Naive thymus-derived CD4-positive, alpha-beta T cell (primary cell): ENCODE measurements around the gene HERC3. TPM values are rescaled to one million over a fixed set of nuclear protein-coding genes. Genes with fewer than 3 reads are reported as not detected.

Source experiments
- ATAC-seq: fragments of 150-1000 bp; cut with Tn5 transposase; 2 replicates; pipeline ENCODE4 v1.10.0; 2021; ENCODE audit warnings: mild to moderate bottlenecking, moderate library complexity
- CTCF ChIA-PET: fragments of 350-600 bp; sonication (Branson Sonifier 250); formaldehyde crosslinking; loops from one replicate; lab custom pipeline; 2021; ENCODE audit warnings: antibody characterized with exemption; lab: Charles Lee
- POLR2A ChIA-PET: fragments of 350-600 bp; sonication (Branson Sonifier 250); formaldehyde crosslinking; loops from one replicate; lab custom pipeline; 2021; ENCODE audit warnings: antibody characterized with exemption, inconsistent platforms; lab: Charles Lee
- DNase-seq, 9 donors: peaks; one replicate each; pipeline versions ENCODE4 v3.0.0 to v3.0.0-alpha.2; 2020 to 2022; ENCODE audit warnings: mixed read lengths in 1 of 9
- H3K27ac ChIP-seq: one replicate; pipeline ENCODE4 v1.7.0; 2013; ENCODE audit warnings: mild to moderate bottlenecking, low read depth, low read length, moderate library complexity
- H3K27me3 ChIP-seq, 2 donors: one replicate each; pipeline ENCODE4 v1.7.0; 2013; ENCODE audit warnings: low read length in 2 of 2, mild to moderate bottlenecking in 2 of 2, moderate library complexity in 2 of 2; ENCODE audit not compliant: control insufficient read depth in 2 of 2, insufficient read depth in 2 of 2
- H3K36me3 ChIP-seq, 3 experiments: 1 replicate in 2 of 3; 2 replicates in 1 of 3; pipeline ENCODE4 v1.7.0; 2013; ENCODE audit warnings: low read length in 3 of 3, mild to moderate bottlenecking in 3 of 3, moderate library complexity in 1 of 3; ENCODE audit not compliant: insufficient read depth in 3 of 3, control insufficient read depth in 2 of 3
- H3K4me1 ChIP-seq, 2 donors: one replicate each; pipeline ENCODE4 v1.7.0; 2013; ENCODE audit warnings: low read length in 2 of 2, mild to moderate bottlenecking in 2 of 2, moderate library complexity in 1 of 2; ENCODE audit not compliant: control insufficient read depth in 2 of 2, insufficient read depth in 2 of 2
- H3K4me3 ChIP-seq: 2 replicates; pipeline ENCODE4 v1.7.0; 2013; ENCODE audit warnings: mild to moderate bottlenecking, low read length
- H3K9me3 ChIP-seq, 3 experiments: 1 replicate in 2 of 3; 2 replicates in 1 of 3; pipeline ENCODE4 v1.7.0; 2013; ENCODE audit warnings: low read length in 3 of 3; ENCODE audit not compliant: control insufficient read depth in 2 of 3
- H3K27ac Mint-ChIP-seq, 9 donors: one replicate each; pipeline ENCODE4 v1.8.0; 2020 to 2022; ENCODE audit warnings: mixed read lengths in 9 of 9, mild to moderate bottlenecking in 8 of 9, moderate library complexity in 5 of 9, inconsistent platforms in 2 of 9
- H3K27me3 Mint-ChIP-seq, 5 donors: one replicate each; pipeline ENCODE4 v1.8.0; 2021 to 2022; ENCODE audit warnings: mixed read lengths in 5 of 5, mild to moderate bottlenecking in 1 of 5
- H3K36me3 Mint-ChIP-seq, 5 donors: one replicate each; pipeline ENCODE4 v1.8.0; 2020 to 2022; ENCODE audit warnings: mixed read lengths in 5 of 5, mild to moderate bottlenecking in 3 of 5, inconsistent platforms in 1 of 5
- H3K4me1 Mint-ChIP-seq, 7 donors: one replicate each; pipeline ENCODE4 v1.8.0; 2020 to 2022; ENCODE audit warnings: mixed read lengths in 7 of 7, mild to moderate bottlenecking in 3 of 7, inconsistent platforms in 1 of 7
- H3K4me3 Mint-ChIP-seq, 10 donors: one replicate each; pipeline ENCODE4 v1.8.0; 2020 to 2022; ENCODE audit warnings: mild to moderate bottlenecking in 10 of 10, mixed read lengths in 10 of 10, moderate library complexity in 6 of 10, inconsistent platforms in 2 of 10
- H3K9me3 Mint-ChIP-seq, 11 donors: one replicate each; pipeline ENCODE4 v1.8.0; 2020 to 2022; ENCODE audit warnings: mixed read lengths in 11 of 11, mild to moderate bottlenecking in 4 of 11, inconsistent platforms in 1 of 11, moderate library complexity in 1 of 11
- intact Hi-C, 2 donors: fragments of 100-400 bp; cut with micrococcal nuclease; formaldehyde crosslinking; loops; one replicate each; pipeline ENCODE4 v1.15.1; 2023
- polyA plus RNA-seq, 2 donors: library from polyadenylated mRNA; unstranded; fragments of 300-500 nt; fragmentation: Illumina TruSeq; gene quantifications; one replicate each; pipeline ENCODE4 v1.2.3, GENCODE V29; 2021
- total RNA-seq, 6 experiments: library from RNA in 5 of 6; stranded (reverse) in 5 of 6; gene quantifications; 1 replicate in 5 of 6; 2 replicates in 1 of 6; pipeline ENCODE4 v1.2.3 and lab custom pipeline; 2021 to 2026

Gene HERC3
- total and polyA plus RNA-seq, 7 experiments from 2014 or later: 38.1 to 130 (median 101) TPM

DNA sequence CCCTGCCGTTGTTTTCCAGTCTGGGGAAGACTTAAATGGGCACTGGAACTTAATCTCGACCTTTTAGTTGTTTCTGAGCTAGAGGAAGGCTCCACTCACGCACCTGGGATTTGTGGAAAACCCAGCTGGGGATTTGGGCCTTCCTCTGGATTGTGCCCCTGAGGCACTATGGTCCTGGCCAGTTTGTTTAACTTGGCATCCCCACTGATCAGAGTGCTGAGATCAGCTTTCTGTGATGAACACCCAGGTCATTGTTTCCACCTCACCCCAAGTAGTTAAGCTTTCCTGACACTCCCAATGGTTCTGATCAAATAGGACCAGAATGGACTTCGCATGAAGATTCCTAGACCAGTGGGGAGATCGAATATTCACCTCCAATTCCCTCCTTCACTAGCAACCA, 125.8 kb downstream of the HERC3 start:
- H3K27me3 Mint-ChIP-seq: no peaks in the 10 kb centered on the region
- peak overlapping the region in 5 of 9 donors; percentile 34 to 78 (median 57) for H3K27ac Mint-ChIP-seq
- ATAC-seq (no peak), DNase-seq (no peak)
- intact Hi-C loops: no loop called here
- Histone ChIP-seq H3K9me3 (peaks cover 0 to 17% (median 5%) of the 10 kb centered on the region in 3 experiments), H3K27me3 (no peaks in the 10 kb centered on the region), H3K27ac (no peak overlapping the region), H3K36me3 (peaks cover 9 to 71% (median 10%) of the 10 kb centered on the region in 3 experiments), H3K4me3 (no peak overlapping the region), H3K4me1 (no peaks in the 10 kb centered on the region)
- POLR2A ChIA-PET: interaction anchor here (0.6 kb wide), 1 partner anchor 269 kb away, joined by 3 read pairs; no protein-coding TSS in a partner anchor
- H3K36me3 Mint-ChIP-seq: peaks cover 33 to 83% (median 73%) of the 10 kb centered on the region in 5 donors
- H3K9me3 Mint-ChIP-seq: peaks cover 0 to 53% (median 25%) of the 10 kb centered on the region in 11 donors
- peaks cover 0 to 20% (median 5%) of the 10 kb centered on the region in 7 donors for H3K4me1 Mint-ChIP-seq
- CTCF ChIA-PET: no interaction called here
- peak overlapping the region in 1 of 10 donors; percentile 6 for H3K4me3 Mint-ChIP-seq

DNA sequence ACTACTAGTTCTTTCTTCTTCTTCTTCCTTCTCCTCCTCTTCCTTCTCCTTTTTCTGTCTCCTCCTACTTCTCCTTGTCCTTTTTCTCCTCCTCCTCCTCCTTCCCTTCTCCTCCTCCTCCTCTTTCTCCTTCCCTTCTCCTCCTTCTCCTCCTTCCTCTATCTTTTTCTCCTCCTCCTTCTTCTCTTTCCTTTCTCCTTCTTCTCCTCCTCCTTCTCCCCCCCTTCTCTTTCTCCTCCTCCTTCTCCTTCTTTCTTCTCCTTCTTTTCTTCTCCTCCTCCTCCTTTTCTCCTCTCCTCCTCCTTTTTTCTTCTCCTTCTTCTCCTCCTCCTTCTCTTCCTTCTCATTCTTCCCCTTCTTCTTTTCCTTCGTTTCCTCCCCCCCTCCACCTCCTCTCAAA, 127.1 kb downstream of the HERC3 start:
- POLR2A ChIA-PET: no interaction called here
- CTCF ChIA-PET: no interaction called here
- H3K36me3 Mint-ChIP-seq: peaks cover 28 to 75% (median 63%) of the 10 kb centered on the region in 5 donors
- Histone ChIP-seq H3K4me3 (no peak overlapping the region), H3K9me3 (peaks cover 0 to 17% (median 5%) of the 10 kb centered on the region in 3 experiments), H3K4me1 (no peaks in the 10 kb centered on the region), H3K27ac (no peak overlapping the region), H3K27me3 (no peaks in the 10 kb centered on the region), H3K36me3 (peaks cover 9 to 82% (median 15%) of the 10 kb centered on the region in 3 experiments)
- DNase-seq (no peak), ATAC-seq (no peak)
- no peak overlapping the region for H3K4me3 Mint-ChIP-seq
- H3K27ac Mint-ChIP-seq: peak overlapping the region in 4 of 9 donors; percentile 19 to 77 (median 63)
- intact Hi-C loops: no loop called here
- peaks cover 0 to 42% (median 25%) of the 10 kb centered on the region in 11 donors for H3K9me3 Mint-ChIP-seq
- H3K4me1 Mint-ChIP-seq: peaks cover 0 to 11% (median 4%) of the 10 kb centered on the region in 7 donors
- no peaks in the 10 kb centered on the region for H3K27me3 Mint-ChIP-seq

DNA sequence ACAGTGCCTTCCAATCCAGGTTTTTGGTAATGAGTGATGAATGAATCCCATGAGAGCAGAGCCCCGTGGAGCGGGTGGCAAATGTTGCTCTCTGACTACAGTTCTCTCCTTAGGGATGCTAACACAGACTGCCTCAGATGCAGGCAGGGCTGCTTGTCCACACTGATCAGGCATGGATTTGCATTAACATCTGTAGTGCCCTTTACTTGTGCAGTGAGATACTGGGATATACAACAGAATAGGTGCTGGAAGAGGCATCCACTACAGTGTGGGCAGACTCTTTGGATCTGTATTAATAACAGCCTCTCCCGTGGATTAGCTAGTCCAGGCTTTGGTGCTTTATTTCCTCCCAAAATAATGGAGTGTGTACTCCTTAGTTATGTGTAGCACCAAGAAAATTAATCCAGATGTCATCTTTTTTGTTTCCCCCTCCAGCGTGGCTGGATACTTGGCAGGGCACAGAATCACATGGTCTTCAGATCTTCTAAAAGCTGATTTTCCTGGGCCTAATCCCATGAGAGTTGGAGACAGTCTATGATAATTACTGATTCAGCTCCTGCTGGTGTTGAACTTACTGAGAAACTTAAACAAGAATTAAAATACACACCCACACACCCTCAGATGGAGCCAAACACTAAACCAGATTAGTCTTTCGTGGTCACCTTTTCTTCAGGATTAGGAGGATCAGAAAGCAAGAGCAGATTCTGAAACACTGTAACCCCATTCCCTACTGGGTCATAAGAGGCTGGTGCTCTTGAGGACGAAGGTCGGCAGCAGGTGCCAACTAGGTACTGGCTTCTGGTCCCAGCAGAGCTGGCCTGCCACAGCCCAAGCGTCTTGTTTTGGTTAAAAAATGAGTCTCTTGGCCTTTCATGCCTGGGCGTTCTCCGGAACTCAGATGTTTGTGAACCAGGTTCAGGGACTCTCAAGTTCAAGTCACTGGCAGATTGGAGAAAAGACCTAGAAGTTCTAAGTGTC, 128.5 kb downstream of the HERC3 start:
- intact Hi-C loops: no loop called here
- POLR2A ChIA-PET: no interaction called here
- Histone ChIP-seq H3K36me3 (peaks cover 9 to 96% (median 15%) of the 10 kb centered on the region in 3 experiments), H3K9me3 (peaks cover 0 to 17% (median 5%) of the 10 kb centered on the region in 3 experiments), H3K27me3 (no peaks in the 10 kb centered on the region), H3K27ac (no peak overlapping the region), H3K4me1 (no peaks in the 10 kb centered on the region), H3K4me3 (no peak overlapping the region)
- CTCF ChIA-PET: no interaction called here
- DNase-seq: no peak
- Mint-ChIP-seq H3K36me3 (peaks cover 17 to 61% (median 50%) of the 10 kb centered on the region in 5 donors), H3K4me1 (peaks cover 0 to 10% (median 0%) of the 10 kb centered on the region in 7 donors), H3K9me3 (peaks cover 0 to 30% (median 18%) of the 10 kb centered on the region in 11 donors), H3K27ac (peak overlapping the region in 6 of 9 donors; percentile 6 to 69 (median 32)), H3K27me3 (no peaks in the 10 kb centered on the region), H3K4me3 (no peak overlapping the region)
- no peak for ATAC-seq

DNA sequence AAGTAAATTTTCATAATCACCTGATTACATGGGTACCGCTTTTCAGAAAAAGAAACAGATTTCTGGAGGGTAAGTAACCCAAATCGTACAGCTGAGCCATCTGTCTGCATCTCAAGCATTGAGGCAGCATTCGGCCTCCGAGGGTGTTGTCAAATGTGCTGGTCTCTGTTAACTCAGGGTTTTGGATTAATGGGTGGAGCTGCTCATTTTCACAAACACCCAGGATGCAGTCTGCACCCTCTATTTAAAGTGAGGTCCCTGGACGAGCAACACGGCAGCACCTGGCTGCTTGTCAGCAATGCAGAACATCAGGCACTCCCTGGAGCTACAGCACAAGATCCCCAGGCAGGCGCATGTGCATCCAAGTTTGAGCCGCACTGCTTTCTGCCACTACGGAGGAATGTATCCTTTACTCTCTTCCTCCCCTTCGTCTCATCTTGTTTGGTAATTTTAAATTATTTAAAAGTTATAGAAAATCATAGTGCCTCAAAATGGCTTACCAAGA, 130.0 kb downstream of the HERC3 start:
- Mint-ChIP-seq H3K27ac (peak overlapping the region in 1 of 9 donors; percentile 38), H3K9me3 (peaks cover 0 to 14% (median 6%) of the 10 kb centered on the region in 11 donors), H3K4me1 (peaks cover 0 to 9% (median 0%) of the 10 kb centered on the region in 7 donors), H3K36me3 (peaks cover 6 to 54% (median 39%) of the 10 kb centered on the region in 5 donors), H3K4me3 (no peak overlapping the region), H3K27me3 (no peaks in the 10 kb centered on the region)
- H3K27me3 ChIP-seq: no peaks in the 10 kb centered on the region
- H3K27ac ChIP-seq: no peak overlapping the region
- no peak for ATAC-seq
- H3K9me3 ChIP-seq: peaks cover 0 to 7% (median 2%) of the 10 kb centered on the region in 3 experiments
- ChIA-PET POLR2A (interaction anchor here (0.6 to 0.7 kb wide), 2 partner anchors 19 to 35 kb away, joined by 3 to 4 read pairs; no protein-coding TSS in a partner anchor), CTCF (interaction anchor here (0.7 kb wide), 1 partner anchor 17 kb away, joined by 3 read pairs; no protein-coding TSS in a partner anchor)
- intact Hi-C loops: no loop called here
- no peaks in the 10 kb centered on the region for H3K4me1 ChIP-seq
- no peak for DNase-seq
- no peak overlapping the region for H3K4me3 ChIP-seq
- H3K36me3 ChIP-seq: peaks cover 0 to 92% (median 15%) of the 10 kb centered on the region in 3 experiments

DNA sequence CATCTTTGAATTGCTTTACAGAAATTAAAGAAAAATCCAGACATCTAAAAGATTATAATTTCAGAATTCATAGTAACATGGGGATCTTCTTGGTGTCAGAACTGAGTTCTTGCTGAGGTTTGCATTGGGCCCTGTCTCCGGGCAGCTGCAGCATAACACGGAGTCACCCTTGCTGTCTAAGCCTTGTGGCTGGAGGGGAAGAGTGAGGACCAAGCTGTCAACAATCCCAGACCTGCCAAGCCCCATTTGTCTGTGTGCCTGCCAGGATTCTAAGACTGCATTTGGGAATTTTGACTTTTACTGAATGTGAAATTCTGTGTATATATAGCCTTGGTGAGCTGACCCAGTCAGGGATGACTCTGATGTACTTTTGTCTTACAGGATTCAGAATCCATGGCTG, 130.5 kb downstream of the HERC3 start:
- peak overlapping the region in 2 of 9 donors; percentile 12 to 43 for H3K27ac Mint-ChIP-seq
- DNase-seq: no peak
- no peak for ATAC-seq
- CTCF ChIA-PET: interaction anchor here (0.7 kb wide), 1 partner anchor 17 kb away, joined by 3 read pairs; no protein-coding TSS in a partner anchor
- no peak overlapping the region for H3K4me3 ChIP-seq
- peaks cover 4 to 54% (median 36%) of the 10 kb centered on the region in 5 donors for H3K36me3 Mint-ChIP-seq
- H3K27ac ChIP-seq: no peak overlapping the region
- peaks cover 0 to 9% (median 2%) of the 10 kb centered on the region in 11 donors for H3K9me3 Mint-ChIP-seq
- no peaks in the 10 kb centered on the region for H3K27me3 Mint-ChIP-seq
- peaks cover 0 to 2% (median 0%) of the 10 kb centered on the region in 3 experiments for H3K9me3 ChIP-seq
- H3K36me3 ChIP-seq: peaks cover 0 to 92% (median 15%) of the 10 kb centered on the region in 3 experiments
- H3K4me1 Mint-ChIP-seq: peaks cover 0 to 6% (median 0%) of the 10 kb centered on the region in 7 donors
- H3K4me1 ChIP-seq: no peaks in the 10 kb centered on the region
- no peaks in the 10 kb centered on the region for H3K27me3 ChIP-seq
- no peak overlapping the region for H3K4me3 Mint-ChIP-seq
- intact Hi-C loops: no loop called here
- POLR2A ChIA-PET: interaction anchor here (0.6 to 0.7 kb wide), 2 partner anchors 20 to 35 kb away, joined by 3 to 4 read pairs; no protein-coding TSS in a partner anchor

DNA sequence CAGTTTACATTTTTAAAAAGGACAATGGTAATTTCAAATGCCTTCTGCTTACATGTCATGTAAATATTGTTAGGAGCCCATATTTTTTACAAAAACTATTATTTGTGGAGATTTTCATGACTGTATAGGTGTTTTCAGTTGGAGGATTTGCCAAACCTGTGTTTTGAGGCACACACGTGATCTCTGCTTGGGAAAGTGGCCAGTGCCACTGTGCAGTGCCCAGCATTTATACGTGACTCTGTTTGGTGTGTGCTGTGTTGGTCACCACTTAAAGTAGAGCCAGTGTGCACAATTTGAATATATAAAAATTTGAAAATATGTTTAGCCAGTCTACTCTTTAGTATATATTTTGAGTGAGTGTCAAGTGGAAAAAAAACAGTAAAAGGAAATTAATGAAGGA, 132.1 kb downstream of the HERC3 start:
- H3K9me3 ChIP-seq: no peaks in the 10 kb centered on the region
- Mint-ChIP-seq H3K27me3 (no peaks in the 10 kb centered on the region), H3K4me3 (no peak overlapping the region), H3K9me3 (no peaks in the 10 kb centered on the region), H3K27ac (peak overlapping the region in 5 of 9 donors; percentile 17 to 62 (median 53)), H3K36me3 (peaks cover 5 to 45% (median 29%) of the 10 kb centered on the region in 5 donors), H3K4me1 (peaks cover 0 to under 1% (median 0%) of the 10 kb centered on the region in 7 donors)
- POLR2A ChIA-PET: no interaction called here
- no peak overlapping the region for H3K4me3 ChIP-seq
- no peak overlapping the region for H3K27ac ChIP-seq
- intact Hi-C loops: no loop called here
- CTCF ChIA-PET: interaction anchor here (0.7 kb wide), 2 partner anchors 30 to 87 kb away, joined by 3 read pairs; no protein-coding TSS in a partner anchor
- H3K36me3 ChIP-seq: peaks cover 0 to 91% (median 11%) of the 10 kb centered on the region in 3 experiments
- ATAC-seq (no peak), DNase-seq (no peak)
- H3K27me3 ChIP-seq: no peaks in the 10 kb centered on the region
- H3K4me1 ChIP-seq: no peaks in the 10 kb centered on the region
